A673 (cell line): ENCODE data around the gene RASAL2. TPM values are rescaled to one million over a fixed set of nuclear protein-coding genes. Genes with fewer than 3 reads are reported as not detected.

Source experiments
- BruUV-seq: library from RNA; stranded (reverse); fragments of 400-500 nt; replicated peaks from 2 replicates; lab custom pipeline; 2021; lab: Mats Ljungman, UMichigan
- CTCF ChIA-PET: fragments of 300-600 bp; sonication (Branson Sonifier 250); formaldehyde crosslinking; loops from one replicate; lab custom pipeline; 2022; ENCODE audit warnings: antibody characterized with exemption; lab: Charles Lee
- POLR2A ChIA-PET: fragments of 300-600 bp; sonication (Branson Sonifier 250); formaldehyde crosslinking; loops from one replicate; lab custom pipeline; 2022; ENCODE audit warnings: antibody characterized with exemption; ENCODE audit not compliant: low non-redundant PET; lab: Charles Lee
- DNase-seq: peaks from one replicate; pipeline ENCODE4 v3.0.0-alpha.2; 2015; ENCODE audit warnings: low spot score
- H3K27ac ChIP-seq: fragments of 200-600 bp; sonication (generic); 2 replicates; pipeline ENCODE4 v1.5.1; 2016; ENCODE audit warnings: mixed run types, low read depth, mild to moderate bottlenecking, mixed read lengths, antibody characterized with exemption, low read length; ENCODE audit not compliant: poor library complexity, severe bottlenecking
- H3K27me3 ChIP-seq: fragments of 200-600 bp; sonication (generic); replicated peaks from 2 replicates; pipeline ENCODE4 v1.6.1; 2017; ENCODE audit warnings: mixed run types, low read depth, mild to moderate bottlenecking, mixed read lengths, antibody characterized with exemption, low read length; ENCODE audit not compliant: insufficient read depth, poor library complexity
- H3K36me3 ChIP-seq: fragments of 200-600 bp; sonication (generic); 2 replicates; pipeline ENCODE4 v1.6.1; 2016; ENCODE audit warnings: mixed run types, mild to moderate bottlenecking, mixed read lengths, antibody characterized with exemption, low read length; ENCODE audit not compliant: insufficient read depth, poor library complexity, severe bottlenecking
- H3K4me1 ChIP-seq: fragments of 200-600 bp; sonication (generic); 2 replicates; pipeline ENCODE4 v1.6.1; 2017; ENCODE audit warnings: mixed run types, mild to moderate bottlenecking, mixed read lengths, antibody characterized with exemption, low read length; ENCODE audit not compliant: insufficient read depth, poor library complexity, severe bottlenecking
- H3K4me3 ChIP-seq: fragments of 200-600 bp; sonication (generic); 2 replicates; pipeline ENCODE4 v1.5.1; 2016; ENCODE audit warnings: low read depth, mixed run types, mild to moderate bottlenecking, mixed read lengths, low read length; ENCODE audit not compliant: poor library complexity, severe bottlenecking
- H3K9me3 ChIP-seq: fragments of 200-600 bp; sonication (generic); 2 replicates; pipeline ENCODE4 v1.6.1; 2016; ENCODE audit warnings: mixed run types, low read depth, mild to moderate bottlenecking, mixed read lengths, antibody characterized with exemption, low read length; ENCODE audit not compliant: poor library complexity, severe bottlenecking
- CTCF ChIP-seq: fragments of 300-800, 200-600 bp; sonication (generic); conservative IDR thresholded peaks from 2 replicates; pipeline ENCODE4 v1.5.1; 2017; ENCODE audit warnings: low read depth, mild to moderate bottlenecking, antibody characterized with exemption, low read length, moderate library complexity, mixed read lengths
- EZH2 ChIP-seq: fragments of 200-600 bp; sonication (generic); IDR thresholded peaks from 2 replicates; pipeline ENCODE4 v1.6.1; 2017; ENCODE audit warnings: borderline replicate concordance, low read depth, mild to moderate bottlenecking, mixed read lengths, antibody characterized with exemption, low read length; ENCODE audit not compliant: poor library complexity, severe bottlenecking
- intact Hi-C: fragments of 100-400 bp; cut with micrococcal nuclease; formaldehyde crosslinking; loops from one replicate; pipeline ENCODE4 v1.10.0; 2022; ENCODE audit not compliant: unreplicated experiment
- total RNA-seq: library from RNA; stranded (reverse); gene quantifications from 2 replicates; pipeline ENCODE4 v1.2.3, GENCODE V29; 2021

Gene RASAL2
- total RNA-seq, 1 experiment from 2014 or later = 8.3 TPM

- Histone ChIP-seq H3K27me3 (no peaks in the 10 kb centered on the region), H3K27ac (no peak overlapping the region), H3K4me1 (peaks cover 2% of the 10 kb centered on the region), H3K36me3 (no peaks in the 10 kb centered on the region), H3K9me3 (no peaks in the 10 kb centered on the region), H3K4me3 (no peak overlapping the region)
- intact Hi-C loops = no loop called here
- no peak for DNase-seq
- CTCF ChIA-PET = no interaction called here
- TF ChIP-seq CTCF (no peak), EZH2 (no peak)
- no TSS peak for BruUV-seq
- POLR2A ChIA-PET = no interaction called here
These were observed 349.0 kb downstream of the RASAL2 start for GRCh38 chr1:178442925-178443324.

- Histone ChIP-seq H3K27ac (no peak overlapping the region), H3K27me3 (no peaks in the 10 kb centered on the region), H3K4me1 (peaks cover 9% of the 10 kb centered on the region), H3K4me3 (no peak overlapping the region), H3K9me3 (no peaks in the 10 kb centered on the region), H3K36me3 (no peaks in the 10 kb centered on the region)
- intact Hi-C loops = no loop called here
- POLR2A ChIA-PET = no interaction called here
- DNase-seq = no peak
- TF ChIP-seq CTCF = no peak
- TF ChIP-seq EZH2 = no peak
- CTCF ChIA-PET = no interaction called here
- BruUV-seq = no TSS peak
These were observed 357.0 kb downstream of the RASAL2 start for GRCh38 chr1:178450871-178451270.

- DNase-seq = no peak
- Histone ChIP-seq H3K27me3 (no peaks in the 10 kb centered on the region), H3K36me3 (no peaks in the 10 kb centered on the region), H3K9me3 (no peaks in the 10 kb centered on the region), H3K27ac (no peak overlapping the region), H3K4me1 (peaks cover 12% of the 10 kb centered on the region), H3K4me3 (no peak overlapping the region)
- no TSS peak for BruUV-seq
- TF ChIP-seq EZH2 = no peak
- TF ChIP-seq CTCF = no peak
- POLR2A ChIA-PET = no interaction called here
- CTCF ChIA-PET = no interaction called here
- intact Hi-C loops = no loop called here
These were observed 357.6 kb downstream of the RASAL2 start for GRCh38 chr1:178451529-178451928.
